Measurements from ENCODE around the gene UNC5B. TPM values are rescaled to one million over a fixed set of nuclear protein-coding genes. Genes with fewer than 3 reads are reported as not detected.

UNC5B gene
- total and polyA plus RNA-seq, 2 donors (not counting 1 experiment from before 2014, with no cell fraction given) = 2.5 to 60.8 TPM

GRCh38 chr10:71234004-71234894 is 21.9 kb downstream of the UNC5B start:
- Histone ChIP-seq H3K36me3 (ENCODE audit: control insufficient read depth, insufficient read depth, low read length) (no peaks in the 10 kb centered on the region), H3K9ac (ENCODE audit: insufficient read depth, low read length) (no peak overlapping the region), H3K27ac (ENCODE audit: insufficient read depth, low read length) (no peak overlapping the region), H2AFZ (ENCODE audit: low read length) (no peak overlapping the region), H3K9me3 (ENCODE audit: control insufficient read depth, insufficient read depth, low read depth, low read length) (no peaks in the 10 kb centered on the region), H3K4me3 (replicated peaks in 1 of 4; ENCODE audit: control extremely low read depth in 1 of 4, insufficient read depth in 1 of 4, low read depth in 3 of 4, low read length in 4 of 4) (no peak overlapping the region), H3K4me1 (ENCODE audit: control insufficient read depth, extremely low read depth, insufficient read depth, low read length) (peaks cover 11% of the 10 kb centered on the region), H4K20me1 (ENCODE audit: control insufficient read depth, extremely low read depth, insufficient read depth, low read length) (no peaks in the 10 kb centered on the region), H3K4me2 (ENCODE audit: extremely low read depth, insufficient read depth, low read length) (no peak overlapping the region), H3K27me3 (ENCODE audit: control insufficient read depth, insufficient read depth, low read length) (no peaks in the 10 kb centered on the region), H3K79me2 (ENCODE audit: control insufficient read depth, insufficient read depth, low read length) (no peaks in the 10 kb centered on the region)
- DNase-seq (ENCODE audit: low read depth in 2 of 2) = no peak
- TF ChIP-seq, protein P1, sequence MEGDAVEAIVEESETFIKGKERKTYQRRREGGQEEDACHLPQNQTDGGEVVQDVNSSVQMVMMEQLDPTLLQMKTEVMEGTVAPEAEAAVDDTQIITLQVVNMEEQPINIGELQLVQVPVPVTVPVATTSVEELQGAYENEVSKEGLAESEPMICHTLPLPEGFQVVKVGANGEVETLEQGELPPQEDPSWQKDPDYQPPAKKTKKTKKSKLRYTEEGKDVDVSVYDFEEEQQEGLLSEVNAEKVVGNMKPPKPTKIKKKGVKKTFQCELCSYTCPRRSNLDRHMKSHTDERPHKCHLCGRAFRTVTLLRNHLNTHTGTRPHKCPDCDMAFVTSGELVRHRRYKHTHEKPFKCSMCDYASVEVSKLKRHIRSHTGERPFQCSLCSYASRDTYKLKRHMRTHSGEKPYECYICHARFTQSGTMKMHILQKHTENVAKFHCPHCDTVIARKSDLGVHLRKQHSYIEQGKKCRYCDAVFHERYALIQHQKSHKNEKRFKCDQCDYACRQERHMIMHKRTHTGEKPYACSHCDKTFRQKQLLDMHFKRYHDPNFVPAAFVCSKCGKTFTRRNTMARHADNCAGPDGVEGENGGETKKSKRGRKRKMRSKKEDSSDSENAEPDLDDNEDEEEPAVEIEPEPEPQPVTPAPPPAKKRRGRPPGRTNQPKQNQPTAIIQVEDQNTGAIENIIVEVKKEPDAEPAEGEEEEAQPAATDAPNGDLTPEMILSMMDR (conservative IDR thresholded peaks at IDR 0.05 in 1 of 2, IDR thresholded peaks at IDR 0.05 in 1 of 2; ENCODE audit: low read depth in 1 of 2, low read length in 2 of 2) = no peak
- TF ChIP-seq EZH2 (IDR thresholded peaks at IDR 0.05; ENCODE audit: low read length, missing control alignments) = no peak

DNA sequence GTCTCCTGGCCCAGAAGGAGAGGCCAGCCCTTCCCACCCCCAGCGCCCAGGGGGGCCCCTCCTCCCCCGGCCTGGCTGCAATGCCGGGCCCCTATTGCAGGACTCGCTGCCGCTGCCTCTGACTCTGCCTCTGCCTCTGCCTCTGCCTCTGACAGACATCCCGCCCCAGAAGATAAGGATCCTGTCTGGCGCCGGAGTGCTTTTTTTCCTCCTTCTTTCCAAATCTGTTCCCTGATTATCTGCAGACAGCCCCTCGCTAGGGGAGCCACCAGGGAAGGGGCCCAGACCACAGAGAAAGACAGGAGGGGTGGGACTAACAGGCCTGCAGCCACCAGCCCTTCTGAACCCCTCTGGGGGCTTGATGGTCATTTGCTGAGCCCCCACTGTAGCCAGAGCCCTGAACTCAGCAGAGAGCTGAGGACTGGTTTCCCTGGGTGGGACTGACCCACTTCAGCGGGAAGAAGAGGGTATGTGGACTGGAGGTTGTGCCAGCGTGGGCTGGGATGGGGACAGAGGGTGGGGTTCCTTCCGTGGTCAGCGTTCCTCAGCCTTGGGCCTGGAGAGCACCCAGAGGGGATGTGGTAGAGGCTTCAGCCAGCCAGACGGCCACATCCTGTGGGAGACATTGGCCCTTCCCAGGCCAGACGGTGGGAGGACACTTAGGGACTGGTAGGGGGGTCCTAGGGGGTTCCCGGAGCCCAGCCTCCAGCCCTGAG is 22.8 kb downstream of the UNC5B start:
- Histone ChIP-seq H3K27me3 (ENCODE audit: control insufficient read depth, insufficient read depth, low read length) (no peaks in the 10 kb centered on the region), H4K20me1 (ENCODE audit: control insufficient read depth, extremely low read depth, insufficient read depth, low read length) (no peaks in the 10 kb centered on the region), H3K36me3 (ENCODE audit: control insufficient read depth, insufficient read depth, low read length) (no peaks in the 10 kb centered on the region), H3K79me2 (ENCODE audit: control insufficient read depth, insufficient read depth, low read length) (no peaks in the 10 kb centered on the region), H3K9ac (ENCODE audit: insufficient read depth, low read length) (no peak overlapping the region), H3K4me3 (replicated peaks in 1 of 4; ENCODE audit: control extremely low read depth in 1 of 4, insufficient read depth in 1 of 4, low read depth in 3 of 4, low read length in 4 of 4) (no peak overlapping the region), H2AFZ (ENCODE audit: low read length) (peak overlapping the region; percentile 44), H3K4me2 (ENCODE audit: extremely low read depth, insufficient read depth, low read length) (peak overlapping the region; percentile 49), H3K4me1 (ENCODE audit: control insufficient read depth, extremely low read depth, insufficient read depth, low read length) (peaks cover 11% of the 10 kb centered on the region), H3K27ac (ENCODE audit: insufficient read depth, low read length) (peak overlapping the region; percentile 28), H3K9me3 (ENCODE audit: control insufficient read depth, insufficient read depth, low read depth, low read length) (no peaks in the 10 kb centered on the region)
- DNase-seq (ENCODE audit: low read depth in 2 of 2) = peak; percentile 71 to 92
- TF ChIP-seq, protein P1 (conservative IDR thresholded peaks at IDR 0.05 in 1 of 2, IDR thresholded peaks at IDR 0.05 in 1 of 2; ENCODE audit: low read depth in 1 of 2, low read length in 2 of 2) = no peak
- TF ChIP-seq EZH2 (IDR thresholded peaks at IDR 0.05; ENCODE audit: low read length, missing control alignments) = no peak

DNA sequence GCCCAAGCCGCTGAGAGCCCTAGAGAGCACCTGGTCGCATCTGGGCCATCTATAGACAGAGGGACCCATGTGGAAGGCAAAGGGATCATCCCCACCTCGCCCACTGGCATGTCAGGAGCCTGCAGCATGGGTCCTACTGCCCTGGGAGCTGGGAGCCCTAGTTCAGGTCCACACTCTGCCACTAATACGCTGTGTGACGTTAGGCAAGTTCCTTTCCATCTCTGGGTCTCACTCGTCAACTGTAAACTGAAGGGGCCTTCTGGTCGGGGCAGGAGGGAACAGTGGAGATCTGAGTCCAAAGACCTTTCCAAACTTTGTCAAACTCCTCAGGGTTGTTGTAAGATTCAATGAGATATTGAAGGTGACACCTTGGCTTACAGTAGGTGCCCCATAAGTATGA is 23.4 kb downstream of the UNC5B start:
- TF ChIP-seq EZH2 (IDR thresholded peaks at IDR 0.05; ENCODE audit: low read length, missing control alignments) = no peak
- TF ChIP-seq, protein P1 (conservative IDR thresholded peaks at IDR 0.05 in 1 of 2, IDR thresholded peaks at IDR 0.05 in 1 of 2; ENCODE audit: low read depth in 1 of 2, low read length in 2 of 2) = no peak
- DNase-seq (ENCODE audit: low read depth in 2 of 2) = no peak
- no peaks in the 10 kb centered on the region for H3K79me2 ChIP-seq (ENCODE audit: control insufficient read depth, insufficient read depth, low read length)
- no peaks in the 10 kb centered on the region for H4K20me1 ChIP-seq (ENCODE audit: control insufficient read depth, extremely low read depth, insufficient read depth, low read length)
- H3K36me3 ChIP-seq (ENCODE audit: control insufficient read depth, insufficient read depth, low read length) = no peaks in the 10 kb centered on the region
- no peaks in the 10 kb centered on the region for H3K27me3 ChIP-seq (ENCODE audit: control insufficient read depth, insufficient read depth, low read length)
- H3K4me1 ChIP-seq (ENCODE audit: control insufficient read depth, extremely low read depth, insufficient read depth, low read length) = peaks cover 11% of the 10 kb centered on the region
- H3K9me3 ChIP-seq (ENCODE audit: control insufficient read depth, insufficient read depth, low read depth, low read length) = no peaks in the 10 kb centered on the region
- peak overlapping the region; percentile 5 for H3K27ac ChIP-seq (ENCODE audit: insufficient read depth, low read length)
- H3K4me3 ChIP-seq (replicated peaks in 1 of 4; ENCODE audit: control extremely low read depth in 1 of 4, insufficient read depth in 1 of 4, low read depth in 3 of 4, low read length in 4 of 4) = no peak overlapping the region
- no peak overlapping the region for H3K9ac ChIP-seq (ENCODE audit: insufficient read depth, low read length)
- H2AFZ ChIP-seq (ENCODE audit: low read length) = no peak overlapping the region
- no peak overlapping the region for H3K4me2 ChIP-seq (ENCODE audit: extremely low read depth, insufficient read depth, low read length)

Data from fibroblast of lung (primary cell).